ENCODE measurements around the gene ARHGEF7. TPM values are rescaled to one million over a fixed set of nuclear protein-coding genes. Genes with fewer than 3 reads are reported as not detected.
A peak's percentile ranks its signal among the peaks of the same experiment; 100 is the strongest.

The ARHGEF7 gene
- total RNA-seq, 2 donors from 2014 or later = 34.8 to 45.5 TPM

- intact Hi-C loops (cut with DNase I) = no loop called here
- DNase-seq (no peak), ATAC-seq (no peak)
These were observed 205.1 kb downstream of the ARHGEF7 start, which contains the start of gene TEX29 for GRCh38 chr13:111319998-111320911. Gene TEX29, plus strand, starts transcription at chr13:111320642. Its CDS starts 249 bp downstream, at chr13:111320891.

- intact Hi-C loops (cut with DNase I) = no loop called here
- no peak for DNase-seq
- no peak for ATAC-seq
These were observed 207.1 kb downstream of the ARHGEF7 start for GRCh38 chr13:111322001-111322915.

GRCh38 chr13:111322916-111323331 is 207.8 kb downstream of the ARHGEF7 start:
- DNase-seq (no peak), ATAC-seq (no peak)
- intact Hi-C loops (cut with DNase I) = no loop called here

GRCh38 chr13:111323549-111323948 is 208.4 kb downstream of the ARHGEF7 start:
- no peak for DNase-seq
- ATAC-seq = no peak
- intact Hi-C loops (cut with DNase I) = no loop called here

GRCh38 chr13:111323950-111324651 is 209.0 kb downstream of the ARHGEF7 start:
- DNase-seq = no peak
- no peak for ATAC-seq
- intact Hi-C loops (cut with DNase I) = no loop called here

- intact Hi-C loops (cut with DNase I) = no loop called here
- DNase-seq (no peak), ATAC-seq (no peak)
These were observed 209.6 kb downstream of the ARHGEF7 start for GRCh38 chr13:111324736-111325135.

GRCh38 chr13:111325146-111325890 is 210.2 kb downstream of the ARHGEF7 start:
- no peak for ATAC-seq
- no peak for DNase-seq
- intact Hi-C loops (cut with DNase I) = no loop called here

GRCh38 chr13:111325941-111326620 is 211.0 kb downstream of the ARHGEF7 start:
- intact Hi-C loops (cut with DNase I) = no loop called here
- no peak for DNase-seq
- no peak for ATAC-seq

GRCh38 chr13:111326621-111326965 is 211.5 kb downstream of the ARHGEF7 start:
- intact Hi-C loops (cut with DNase I) = no loop called here
- peak in 1 of 2 donors; percentile 53 for ATAC-seq
- no peak for DNase-seq

GRCh38 chr13:111326981-111327642 is 212.0 kb downstream of the ARHGEF7 start:
- intact Hi-C loops (cut with DNase I) = no loop called here
- ATAC-seq = peak in 1 of 2 donors; percentile 25
- DNase-seq = no peak

- DNase-seq (no peak), ATAC-seq (no peak)
- intact Hi-C loops (cut with DNase I) = no loop called here
These were observed 212.8 kb downstream of the ARHGEF7 start for GRCh38 chr13:111327730-111328573.

GRCh38 chr13:111328574-111329410 is 213.7 kb downstream of the ARHGEF7 start:
- intact Hi-C loops (cut with DNase I) = no loop called here
- ATAC-seq (no peak), DNase-seq (no peak)

- ATAC-seq = no peak
- intact Hi-C loops (cut with DNase I) = no loop called here
These were observed 214.5 kb downstream of the ARHGEF7 start for GRCh38 chr13:111329641-111330040.

GRCh38 chr13:111330066-111330610 is 215.0 kb downstream of the ARHGEF7 start:
- no peak for ATAC-seq
- intact Hi-C loops (cut with DNase I) = no loop called here
- DNase-seq = no peak

More at GRCh38 chr13:111329641-111330040, 214.5 kb downstream of the ARHGEF7 start:
- DNase-seq = no peak

- intact Hi-C loops (cut with DNase I) = no loop called here
- DNase-seq = no peak
- no peak for ATAC-seq
These were observed 220.2 kb downstream of the ARHGEF7 start for GRCh38 chr13:111335298-111335697.
